Right lobe of liver (tissue), 6 donors: Measurements from ENCODE around the gene B3GALT6. TPM values are rescaled to one million over a fixed set of nuclear protein-coding genes. Genes with fewer than 3 reads are reported as not detected.

Experiments used
- ATAC-seq, 4 donors: fragments of 200-7000 bp; cut with Tn5 transposase; one replicate each; pipeline ENCODE4 v1.9.1; 2020; ENCODE audit warnings: mild to moderate bottlenecking in 4 of 4, moderate library complexity in 4 of 4
- DNase-seq, 3 donors: peaks; one replicate each; pipeline ENCODE4 v3.0.0-alpha.2; 2020
- H3K27ac ChIP-seq, 3 donors: fragments of 200-600 bp; one replicate each; pipeline ENCODE4 v1.8.0; 2022
- H3K27me3 ChIP-seq, 2 donors: fragments of 200-600 bp; one replicate each; pipeline ENCODE4 v1.8.0; 2022
- H3K36me3 ChIP-seq, 4 donors: fragments of 200-600 bp; sonication (generic) in 1 of 4; one replicate each; pipeline versions ENCODE4 v1.5.1 to v1.8.0; 2017 to 2022; ENCODE audit warnings: control low read depth in 1 of 4
- H3K4me1 ChIP-seq, 4 donors: fragments of 200-600 bp; sonication (generic) in 1 of 4; one replicate each; pipeline versions ENCODE4 v1.5.1 to v1.8.0; 2017 to 2022; ENCODE audit warnings: control low read depth in 1 of 4
- H3K4me3 ChIP-seq, 3 donors: fragments of 200-600 bp; one replicate each; pipeline ENCODE4 v1.8.0; 2022
- H3K9me3 ChIP-seq, 4 donors: fragments of 200-600 bp; sonication (generic) in 1 of 4; one replicate each; pipeline versions ENCODE4 v1.5.1 to v1.8.0; 2017 to 2022; ENCODE audit warnings: control low read depth in 1 of 4
- POLR2A ChIP-seq: fragments of 450-650 bp; IDR thresholded peaks from one replicate; pipeline ENCODE4 v1.6.1; 2017; ENCODE audit warnings: antibody characterized with exemption, mild to moderate bottlenecking
- WGBS: methylation state at CpG from one replicate; pipeline ENCODE4 v1.1.6; 2018; ENCODE audit warnings: low coverage, low lambda C conversion rate; ENCODE audit not compliant: insufficient coverage; ENCODE audit errors: missing lambda C conversion rate; 5-methylcytosine and 5-hydroxymethylcytosine counted together
- intact Hi-C, 2 donors: fragments of 100-400 bp; cut with DNase I; formaldehyde crosslinking; loops; one replicate each; pipeline versions ENCODE4 v1.11.2 to v1.14.1; 2022
- total RNA-seq, 6 experiments: library from RNA; depleted of rRNA in 2 of 6; stranded (reverse); fragments of >200 nt in 2 of 6; fragmentation: NEBNext Ultra II Directional in 3 of 6; extraction: Animal tissue kit (Norgen Biotek cat#: 25700) in 3 of 6; gene quantifications; one replicate each; pipeline versions ENCODE4 v1.1.0 to v1.2.4, GENCODE V29; 2016 to 2023
- TF ChIP-seq, protein P1 (sequence below), 4 donors: fragments of 200-600 bp in 3 of 4; fragments of 450-650 bp in 1 of 4; IDR thresholded peaks; one replicate each; pipeline versions ENCODE4 v1.5.1 to v1.8.0; 2016 to 2022; ENCODE audit warnings: antibody characterized with exemption in 4 of 4, mild to moderate bottlenecking in 2 of 4
- donor health status: DM: no; HTN: yes; CAD: no.
- donor health status: DM: no; HTN: no; CAD: no.
- donor health status: DM: no; HTN: no; CAD: no.
- donor health status: DM: no; HTN: yes; CAD: no.
- donor health status: DM: no; HTN: yes; CAD: no.

The B3GALT6 gene
- total RNA-seq, 6 experiments from 2014 or later = 6.3 to 14.3 (median 7.8) TPM

GRCh38 chr1:1227386-1227785, 4.7 kb upstream of the B3GALT6 start:
- WGBS = no CpG with 5 or more reads among the region's 25 CpGs
- peaks cover 0 to 45% (median 8%) of the 10 kb centered on the region in 4 donors for H3K36me3 ChIP-seq

DNA sequence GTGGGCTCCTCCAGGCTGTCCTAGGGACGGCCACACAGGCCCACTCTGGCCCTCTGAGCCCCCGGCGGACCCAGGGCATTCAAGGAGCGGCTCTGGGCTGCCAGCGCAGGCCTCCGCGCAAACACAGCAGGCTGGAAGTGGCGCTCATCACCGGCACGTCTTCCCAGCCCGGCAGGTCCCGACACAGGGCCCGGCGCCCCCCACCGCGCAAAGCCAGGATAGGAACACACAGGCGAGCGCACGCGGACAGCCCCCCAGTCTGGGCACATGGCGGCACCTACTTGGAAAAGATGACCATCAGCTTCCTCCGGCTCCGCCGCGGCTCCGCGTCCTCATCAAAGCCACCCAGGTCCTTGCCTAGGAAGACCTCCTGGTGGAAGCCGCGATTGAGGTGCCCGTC, 3.9 kb upstream of the B3GALT6 start:
- Histone ChIP-seq H3K36me3 (peaks cover 0 to 39% (median 7%) of the 10 kb centered on the region in 4 donors), H3K4me1 (peaks cover 0 to 20% (median 7%) of the 10 kb centered on the region in 4 donors), H3K9me3 (no peaks in the 10 kb centered on the region), H3K27ac (no peak overlapping the region), H3K4me3 (no peak overlapping the region), H3K27me3 (no peaks in the 10 kb centered on the region)
- DNase-seq (no peak), ATAC-seq (no peak)
- TF ChIP-seq, protein P1, sequence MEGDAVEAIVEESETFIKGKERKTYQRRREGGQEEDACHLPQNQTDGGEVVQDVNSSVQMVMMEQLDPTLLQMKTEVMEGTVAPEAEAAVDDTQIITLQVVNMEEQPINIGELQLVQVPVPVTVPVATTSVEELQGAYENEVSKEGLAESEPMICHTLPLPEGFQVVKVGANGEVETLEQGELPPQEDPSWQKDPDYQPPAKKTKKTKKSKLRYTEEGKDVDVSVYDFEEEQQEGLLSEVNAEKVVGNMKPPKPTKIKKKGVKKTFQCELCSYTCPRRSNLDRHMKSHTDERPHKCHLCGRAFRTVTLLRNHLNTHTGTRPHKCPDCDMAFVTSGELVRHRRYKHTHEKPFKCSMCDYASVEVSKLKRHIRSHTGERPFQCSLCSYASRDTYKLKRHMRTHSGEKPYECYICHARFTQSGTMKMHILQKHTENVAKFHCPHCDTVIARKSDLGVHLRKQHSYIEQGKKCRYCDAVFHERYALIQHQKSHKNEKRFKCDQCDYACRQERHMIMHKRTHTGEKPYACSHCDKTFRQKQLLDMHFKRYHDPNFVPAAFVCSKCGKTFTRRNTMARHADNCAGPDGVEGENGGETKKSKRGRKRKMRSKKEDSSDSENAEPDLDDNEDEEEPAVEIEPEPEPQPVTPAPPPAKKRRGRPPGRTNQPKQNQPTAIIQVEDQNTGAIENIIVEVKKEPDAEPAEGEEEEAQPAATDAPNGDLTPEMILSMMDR (IDR thresholded peaks at IDR 0.05) = no peak
- no peak for TF ChIP-seq POLR2A
- intact Hi-C loops = loop anchor here in 1 of 2 donors (5.0 kb wide), 1 partner anchor 101 kb away; no protein-coding TSS in a partner anchor
- no CpG with 5 or more reads among the region's 30 CpGs for WGBS

More at GRCh38 chr1:1227386-1227785, 4.7 kb upstream of the B3GALT6 start:
- no peak for TF ChIP-seq POLR2A
- TF ChIP-seq, protein P1 (IDR thresholded peaks at IDR 0.05) = no peak
- ATAC-seq (no peak), DNase-seq (no peak)
- Histone ChIP-seq H3K27ac (no peak overlapping the region), H3K4me3 (no peak overlapping the region), H3K4me1 (peaks cover 0 to 14% (median 7%) of the 10 kb centered on the region in 4 donors), H3K9me3 (no peaks in the 10 kb centered on the region), H3K27me3 (no peaks in the 10 kb centered on the region)
- intact Hi-C loops = loop anchor here in 1 of 2 donors (5.0 kb wide), 1 partner anchor 100 kb away; no protein-coding TSS in a partner anchor

DNA sequence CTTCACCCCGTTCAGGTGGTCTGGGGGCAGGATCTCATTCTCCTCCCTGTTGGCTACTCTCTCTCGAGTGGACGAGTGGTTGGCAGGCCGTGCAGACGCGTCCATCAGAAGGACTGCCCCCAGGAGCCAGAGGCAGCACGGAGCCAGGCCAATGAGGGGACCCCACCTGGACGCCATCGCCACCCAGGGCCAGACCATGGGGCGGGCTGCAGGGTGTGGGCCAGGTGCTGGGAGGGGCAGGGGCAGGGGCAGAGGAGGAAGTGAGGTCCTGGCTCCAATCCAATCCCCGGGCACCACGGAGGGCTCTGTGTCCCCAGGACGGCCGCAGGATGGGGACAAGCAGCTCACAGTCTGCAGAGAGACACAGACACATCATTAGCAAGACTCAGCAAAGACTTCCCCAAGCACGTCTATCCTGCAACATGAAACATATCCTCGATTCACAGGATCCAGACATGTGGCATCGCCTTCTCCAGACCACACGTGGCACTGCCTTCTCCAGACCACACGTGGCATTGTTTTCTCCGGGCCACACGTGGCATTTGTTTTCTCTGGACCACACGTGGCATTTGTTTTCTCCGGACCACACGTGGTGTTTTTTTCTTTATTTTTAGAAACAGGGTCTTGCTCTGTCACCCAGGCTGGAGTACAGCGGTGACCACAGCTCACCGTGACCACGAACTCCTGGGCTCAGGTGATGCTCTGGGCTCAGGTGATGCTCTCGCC, 3.3 kb upstream of the B3GALT6 start:
- TF ChIP-seq POLR2A = no peak
- TF ChIP-seq, protein P1 (IDR thresholded peaks at IDR 0.05) = no peak
- Histone ChIP-seq H3K27ac (no peak overlapping the region), H3K36me3 (peaks cover 0 to 33% (median 7%) of the 10 kb centered on the region in 4 donors), H3K4me1 (peaks cover 0 to 26% (median 7%) of the 10 kb centered on the region in 4 donors), H3K9me3 (no peaks in the 10 kb centered on the region), H3K27me3 (no peaks in the 10 kb centered on the region), H3K4me3 (no peak overlapping the region)
- intact Hi-C loops = loop anchor here in 1 of 2 donors (5.0 kb wide), 1 partner anchor 101 kb away; no protein-coding TSS in a partner anchor
- no peak for DNase-seq
- ATAC-seq = no peak
- 81% methylated on average over 9 of the region's 28 CpGs for WGBS

GRCh38 chr1:1229770-1230169, 2.3 kb upstream of the B3GALT6 start:
- ATAC-seq = no peak
- no peak for DNase-seq
- TF ChIP-seq, protein P1 (IDR thresholded peaks at IDR 0.05) = no peak
- TF ChIP-seq POLR2A = no peak
- WGBS = 66% methylated on average over 9 of the region's 19 CpGs
- Histone ChIP-seq H3K4me3 (no peak overlapping the region), H3K9me3 (no peaks in the 10 kb centered on the region), H3K27me3 (no peaks in the 10 kb centered on the region), H3K36me3 (peaks cover 0 to 24% (median 7%) of the 10 kb centered on the region in 4 donors), H3K4me1 (peaks cover 0 to 26% (median 7%) of the 10 kb centered on the region in 4 donors), H3K27ac (no peak overlapping the region)
- intact Hi-C loops = loop anchor here in 1 of 2 donors (5.0 kb wide), 1 partner anchor 102 kb away; no protein-coding TSS in a partner anchor
